ENCODE data around the gene POM121L2.

- TF ChIP-seq POLR2A (IDR thresholded peaks at IDR 0.05): no peak
- TF ChIP-seq CTCF (IDR thresholded peaks at IDR 0.05): no peak
These were observed 9.8 kb upstream of the POM121L2 start for GRCh38 chr6:27321901-27322300.

Data from testis (tissue), 2 donors.